Neural cell (in vitro differentiated cells): ENCODE results near the gene ZFPM1.

ENCODE experiments used
- CTCF ChIP-seq: fragments of 450-650 bp; IDR thresholded peaks from 2 replicates; pipeline ENCODE4 v1.5.1; 2014; ENCODE audit warnings: antibody characterized with exemption, mild to moderate bottlenecking, moderate library complexity; ENCODE audit not compliant: poor library complexity, severe bottlenecking
- POLR2AphosphoS5 ChIP-seq: IDR thresholded peaks from 2 replicates; pipeline ENCODE4 v1.6.1; 2012
- REST ChIP-seq: IDR thresholded peaks from 2 replicates; pipeline ENCODE4 v1.6.1; 2012; ENCODE audit warnings: borderline replicate concordance

DNA sequence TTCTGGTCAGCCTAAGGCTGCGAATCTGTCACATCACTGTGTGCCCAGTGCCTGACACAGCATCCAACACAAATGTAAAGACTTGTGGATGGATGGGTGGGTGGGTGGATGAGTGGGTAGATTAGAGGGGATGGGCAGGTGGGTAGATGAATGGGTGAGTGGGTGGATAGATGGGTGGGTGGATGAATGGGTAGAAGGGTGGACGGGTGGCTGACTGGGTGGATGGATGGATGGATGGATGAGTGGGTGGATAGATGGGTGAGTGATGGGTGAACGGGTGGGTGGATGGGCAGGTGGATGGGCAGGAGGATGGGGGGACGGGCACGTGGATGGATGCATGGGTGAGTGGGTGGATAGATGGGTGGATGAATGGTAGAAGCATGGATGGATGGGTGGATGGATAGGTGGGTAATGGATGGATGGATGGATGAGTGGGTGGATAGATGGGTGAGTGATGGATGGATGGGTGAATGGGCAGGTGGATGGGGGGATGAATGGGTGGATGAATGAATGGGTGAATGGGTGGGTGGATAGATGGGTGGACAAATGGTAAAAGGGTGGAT is 31.1 kb upstream of the ZFPM1 start:
- TF ChIP-seq CTCF: no peak
- no peak for TF ChIP-seq POLR2AphosphoS5
- TF ChIP-seq REST: no peak
